GM12891 (cell line): ENCODE measurements around the gene TMC5.
"Not testable (repeated sequence)": the region's sequence is repeated elsewhere in the genome, so short reads cannot be mapped to it uniquely, and the experiment has no call there.

Experiments used
- DNase-seq: peaks from one replicate; pipeline ENCODE4 v3.0.0; 2011; ENCODE audit warnings: low spot score; ENCODE audit not compliant: insufficient read length
- FAIRE-seq: peaks from 2 replicates; lab custom pipeline; 2011; peaks lifted over from hg19 to GRCh38; lab: Jason Lieb, UNC
- PAX5 ChIP-seq: IDR thresholded peaks from 2 replicates; pipeline ENCODE4 v1.6.1; 2011; ENCODE audit warnings: low read length, moderate library complexity, mild to moderate bottlenecking; ENCODE audit not compliant: insufficient read depth, severe bottlenecking
- POLR2A ChIP-seq: IDR thresholded peaks from 2 replicates; pipeline ENCODE4 v1.6.1; 2011; ENCODE audit warnings: low read depth, low read length, control low read depth
- POLR2AphosphoS5 ChIP-seq: IDR thresholded peaks from 2 replicates; pipeline ENCODE4 v1.6.1; 2011; ENCODE audit warnings: low read depth, low read length, control low read depth
- POU2F2 ChIP-seq: IDR thresholded peaks from 2 replicates; pipeline ENCODE4 v1.6.1; 2011; ENCODE audit warnings: low read depth, mild to moderate bottlenecking, control low read depth, low read length, moderate library complexity
- SPI1 ChIP-seq: IDR thresholded peaks from 2 replicates; pipeline ENCODE4 v1.6.1; 2011; ENCODE audit warnings: low read depth, low read length, control low read depth
- TAF1 ChIP-seq: IDR thresholded peaks from 2 replicates; pipeline ENCODE4 v1.6.1; 2011; ENCODE audit warnings: low read depth, low read length, control low read depth

Gene TMC5

GRCh38 chr16:19406891-19407491 is 10.7 kb upstream of the TMC5 start:
- TF ChIP-seq TAF1 = no peak
- no peak for DNase-seq
- FAIRE-seq = no peak

DNA sequence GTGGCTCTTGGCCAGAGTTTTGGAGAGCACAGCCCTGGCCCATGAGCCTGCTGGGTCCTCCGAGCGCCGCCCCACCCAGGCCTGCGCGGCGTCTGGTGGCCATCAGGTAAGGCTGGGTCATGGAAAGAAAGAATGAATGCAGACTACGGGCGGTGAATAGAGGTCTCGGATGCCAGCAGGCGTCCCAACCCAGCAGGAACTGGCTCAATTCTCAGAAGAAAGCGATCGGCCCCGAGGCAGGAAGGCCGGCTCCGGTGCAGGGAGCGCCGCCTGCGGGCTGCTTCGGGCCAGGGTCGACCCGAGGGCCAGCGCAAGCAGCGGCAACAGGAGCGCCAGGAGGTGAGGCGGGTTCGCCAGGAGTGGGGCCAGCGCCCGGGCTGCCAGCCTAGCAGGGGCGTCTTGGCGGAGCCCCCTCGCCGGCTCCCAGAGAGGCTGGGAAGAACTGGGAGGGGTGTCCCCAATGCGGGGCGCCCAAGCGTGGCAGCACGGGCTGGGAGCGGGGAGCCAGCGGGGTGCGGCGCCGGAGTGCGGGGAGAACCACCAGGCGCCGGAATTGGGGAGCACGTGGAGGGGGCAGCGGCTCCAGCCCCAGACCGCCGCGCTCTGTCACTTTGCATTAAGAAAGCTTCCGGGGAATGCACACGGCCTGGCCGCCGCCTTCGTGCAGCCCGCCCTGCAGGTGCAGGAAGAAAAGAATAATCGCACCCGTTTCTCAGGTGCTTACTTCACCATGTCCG is 7.1 kb upstream of the TMC5 start:
- DNase-seq (peak; percentile 58), FAIRE-seq (no peak)
- TF ChIP-seq TAF1 (no peak), POLR2AphosphoS5 (no peak), POU2F2 (no peak), PAX5 (no peak), POLR2A (no peak), SPI1 (no peak)

- TF ChIP-seq POU2F2 (no peak), TAF1 (no peak), POLR2AphosphoS5 (no peak), POLR2A (no peak), SPI1 (no peak), PAX5 (no peak)
- FAIRE-seq = no peak
Observed at GRCh38 chr16:19411298-19411697, 6.4 kb upstream of the TMC5 start.

DNA sequence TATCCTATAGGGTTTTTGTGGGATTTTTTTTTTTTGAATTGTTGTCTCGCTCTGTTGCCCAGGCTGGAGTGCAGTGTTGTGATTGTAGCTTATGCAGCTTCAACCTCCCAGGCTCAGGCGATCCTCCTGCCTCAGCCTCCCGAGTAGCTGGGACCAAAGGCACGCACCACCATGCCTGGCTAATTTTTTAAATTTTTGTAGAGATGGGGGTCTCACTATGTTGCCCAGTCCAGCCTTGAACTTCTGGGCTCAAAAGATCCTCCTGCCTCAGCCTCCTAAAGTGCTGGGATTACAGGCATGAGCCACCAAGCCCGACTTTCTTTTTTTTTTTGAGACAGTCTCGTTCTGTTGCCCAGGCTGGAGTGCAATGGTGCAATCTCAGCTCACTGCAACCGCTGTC is 5.6 kb upstream of the TMC5 start:
- DNase-seq, FAIRE-seq: not testable (repeated sequence)

More at GRCh38 chr16:19411298-19411697, 6.4 kb upstream of the TMC5 start:
- DNase-seq = no peak

- FAIRE-seq = no peak
- DNase-seq = no peak
- TF ChIP-seq TAF1 (no peak), PAX5 (no peak), SPI1 (no peak), POLR2AphosphoS5 (no peak), POLR2A (no peak), POU2F2 (no peak)
Observed at GRCh38 chr16:19415461-19415860, 2.2 kb upstream of the TMC5 start.

DNA sequence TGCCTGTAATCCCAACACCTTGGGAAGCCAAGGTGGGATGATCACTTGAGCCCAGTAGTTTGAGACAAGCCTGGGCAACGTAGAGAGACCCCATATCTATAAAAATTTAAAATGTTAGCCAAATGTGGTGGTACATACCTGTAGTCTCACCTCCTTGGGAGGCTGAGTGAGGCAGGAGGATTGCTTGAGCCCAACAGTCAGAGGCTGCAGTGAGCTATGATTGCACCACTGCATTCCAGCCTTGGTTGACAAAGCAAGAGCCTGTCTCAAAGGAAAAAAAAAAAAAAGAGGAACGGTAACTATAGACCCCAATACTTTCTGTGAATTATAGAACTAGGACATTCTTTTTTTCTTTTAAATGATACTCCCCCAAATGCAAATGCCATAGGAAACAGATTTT is 1.8 kb upstream of the TMC5 start:
- FAIRE-seq (no peak), DNase-seq (no peak)
- TF ChIP-seq POLR2A = no peak
- no peak for TF ChIP-seq PAX5
- TF ChIP-seq TAF1 = no peak
- no peak for TF ChIP-seq SPI1
- no peak for TF ChIP-seq POU2F2
- no peak for TF ChIP-seq POLR2AphosphoS5

- DNase-seq (no peak), FAIRE-seq (no peak)
Observed at GRCh38 chr16:19418200-19418599, 517 bp downstream of the TMC5 start.

GRCh38 chr16:19419698-19420075 is 2.0 kb downstream of the TMC5 start:
- no peak for DNase-seq
- no peak for FAIRE-seq
- TF ChIP-seq POLR2AphosphoS5 = no peak

More at GRCh38 chr16:19418200-19418599, 517 bp downstream of the TMC5 start:
- no peak for TF ChIP-seq POU2F2
- no peak for TF ChIP-seq POLR2AphosphoS5
- no peak for TF ChIP-seq TAF1
- TF ChIP-seq SPI1 = no peak
- no peak for TF ChIP-seq POLR2A
- no peak for TF ChIP-seq PAX5

DNA sequence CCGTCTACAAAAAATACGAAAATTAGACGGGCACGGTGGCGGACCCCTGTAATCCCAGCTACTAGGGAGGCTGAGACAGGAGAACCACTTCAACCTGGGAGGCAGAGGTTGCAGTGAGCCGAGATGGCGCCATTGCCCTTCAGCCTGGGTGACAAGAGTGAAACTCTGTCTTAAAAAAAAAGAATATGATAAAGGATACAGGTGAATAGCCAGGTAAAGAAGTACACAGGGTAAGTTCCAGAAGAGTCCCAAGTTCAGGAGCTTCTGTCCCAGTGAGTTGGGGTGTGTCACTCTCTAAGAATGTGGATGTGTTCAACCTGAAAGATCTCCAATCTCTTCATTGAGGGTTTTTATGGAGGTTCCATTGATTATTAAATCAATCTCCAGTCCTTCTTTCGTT is 6.8 kb downstream of the TMC5 start:
- DNase-seq (no peak), FAIRE-seq (no peak)
- TF ChIP-seq POLR2AphosphoS5 (no peak), POU2F2 (no peak), PAX5 (no peak), TAF1 (no peak), SPI1 (no peak), POLR2A (no peak)

- DNase-seq (no peak), FAIRE-seq (no peak)
- TF ChIP-seq SPI1 (no peak), PAX5 (no peak), POLR2A (no peak), POU2F2 (no peak), TAF1 (no peak), POLR2AphosphoS5 (no peak)
Observed at GRCh38 chr16:19430345-19430744, 12.7 kb downstream of the TMC5 start.
